OCI-LY3 (cell line): ENCODE measurements around the gene ARHGAP12.

Experiments
- EZH2phosphoT487 ChIP-seq: fragments of 200-600 bp; shearing (Covaris generic); IDR thresholded peaks from 2 replicates; pipeline ENCODE4 v1.6.1; 2018; ENCODE audit warnings: antibody characterized with exemption, mixed run types, low read depth
- TF ChIP-seq, protein P1 (sequence below): fragments of 200-600, 300-600 bp; sonication (generic); IDR thresholded peaks from 2 replicates; pipeline ENCODE4 v1.5.1; 2014; ENCODE audit warnings: antibody characterized with exemption, low read length, low read depth

- TF ChIP-seq, protein P1, sequence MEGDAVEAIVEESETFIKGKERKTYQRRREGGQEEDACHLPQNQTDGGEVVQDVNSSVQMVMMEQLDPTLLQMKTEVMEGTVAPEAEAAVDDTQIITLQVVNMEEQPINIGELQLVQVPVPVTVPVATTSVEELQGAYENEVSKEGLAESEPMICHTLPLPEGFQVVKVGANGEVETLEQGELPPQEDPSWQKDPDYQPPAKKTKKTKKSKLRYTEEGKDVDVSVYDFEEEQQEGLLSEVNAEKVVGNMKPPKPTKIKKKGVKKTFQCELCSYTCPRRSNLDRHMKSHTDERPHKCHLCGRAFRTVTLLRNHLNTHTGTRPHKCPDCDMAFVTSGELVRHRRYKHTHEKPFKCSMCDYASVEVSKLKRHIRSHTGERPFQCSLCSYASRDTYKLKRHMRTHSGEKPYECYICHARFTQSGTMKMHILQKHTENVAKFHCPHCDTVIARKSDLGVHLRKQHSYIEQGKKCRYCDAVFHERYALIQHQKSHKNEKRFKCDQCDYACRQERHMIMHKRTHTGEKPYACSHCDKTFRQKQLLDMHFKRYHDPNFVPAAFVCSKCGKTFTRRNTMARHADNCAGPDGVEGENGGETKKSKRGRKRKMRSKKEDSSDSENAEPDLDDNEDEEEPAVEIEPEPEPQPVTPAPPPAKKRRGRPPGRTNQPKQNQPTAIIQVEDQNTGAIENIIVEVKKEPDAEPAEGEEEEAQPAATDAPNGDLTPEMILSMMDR, result no peak
- TF ChIP-seq EZH2phosphoT487, result no peak
These were observed 23.4 kb upstream of the ARHGAP12 start for GRCh38 chr10:31952066-31952465.
